B cell (primary cell): Measurements from ENCODE around the gene LRRC4C.

ENCODE experiments used
- EZH2 ChIP-seq: IDR thresholded peaks from 2 replicates; pipeline ENCODE4 v1.6.1; 2012; ENCODE audit warnings: borderline replicate concordance, low read depth, mild to moderate bottlenecking, moderate library complexity, low read length; ENCODE audit not compliant: insufficient read depth, poor library complexity, severe bottlenecking
- TF ChIP-seq, protein P1 (sequence below): fragments of 200-600 bp; IDR thresholded peaks from one replicate; pipeline ENCODE4 v1.8.0; 2022; ENCODE audit warnings: antibody characterized with exemption, mild to moderate bottlenecking

DNA sequence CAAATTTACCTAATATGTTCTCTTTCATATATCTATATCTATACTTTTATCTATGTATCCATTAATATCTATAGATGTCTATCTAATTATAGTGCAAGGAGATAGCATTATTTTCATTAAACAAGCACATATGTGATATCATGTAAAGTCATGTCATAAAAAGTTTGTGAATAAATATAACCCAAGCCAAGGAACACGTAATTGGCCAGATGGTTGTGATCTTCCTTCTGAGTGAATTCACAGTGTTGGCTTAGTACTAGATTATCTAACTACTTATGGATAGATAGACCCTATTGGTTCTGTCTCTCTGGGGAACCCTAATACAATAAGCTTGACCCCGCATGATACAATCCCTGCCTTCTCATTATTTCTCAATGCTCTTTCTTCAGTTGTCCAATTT, 484.4 kb downstream of the LRRC4C start:
- no peak for TF ChIP-seq EZH2
- TF ChIP-seq, protein P1, sequence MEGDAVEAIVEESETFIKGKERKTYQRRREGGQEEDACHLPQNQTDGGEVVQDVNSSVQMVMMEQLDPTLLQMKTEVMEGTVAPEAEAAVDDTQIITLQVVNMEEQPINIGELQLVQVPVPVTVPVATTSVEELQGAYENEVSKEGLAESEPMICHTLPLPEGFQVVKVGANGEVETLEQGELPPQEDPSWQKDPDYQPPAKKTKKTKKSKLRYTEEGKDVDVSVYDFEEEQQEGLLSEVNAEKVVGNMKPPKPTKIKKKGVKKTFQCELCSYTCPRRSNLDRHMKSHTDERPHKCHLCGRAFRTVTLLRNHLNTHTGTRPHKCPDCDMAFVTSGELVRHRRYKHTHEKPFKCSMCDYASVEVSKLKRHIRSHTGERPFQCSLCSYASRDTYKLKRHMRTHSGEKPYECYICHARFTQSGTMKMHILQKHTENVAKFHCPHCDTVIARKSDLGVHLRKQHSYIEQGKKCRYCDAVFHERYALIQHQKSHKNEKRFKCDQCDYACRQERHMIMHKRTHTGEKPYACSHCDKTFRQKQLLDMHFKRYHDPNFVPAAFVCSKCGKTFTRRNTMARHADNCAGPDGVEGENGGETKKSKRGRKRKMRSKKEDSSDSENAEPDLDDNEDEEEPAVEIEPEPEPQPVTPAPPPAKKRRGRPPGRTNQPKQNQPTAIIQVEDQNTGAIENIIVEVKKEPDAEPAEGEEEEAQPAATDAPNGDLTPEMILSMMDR, result no peak
